IMR-90 (cell line): ENCODE results near the gene C10orf67. TPM values are rescaled to one million over a fixed set of nuclear protein-coding genes. Genes with fewer than 3 reads are reported as not detected.

Source experiments
- ATAC-seq: fragments of 200-7000 bp; cut with Tn5 transposase; 2 replicates; pipeline ENCODE4 v1.9.1; 2020; ENCODE audit warnings: low read depth, mild to moderate bottlenecking, moderate library complexity
- BruUV-seq: library from RNA; stranded (reverse); fragments of 400-500 nt; replicated peaks from 2 replicates; lab custom pipeline; 2021; lab: Mats Ljungman, UMichigan
- CTCF ChIA-PET: fragments of 300-600 bp; formaldehyde crosslinking; extraction: SDS; loops from one replicate; lab custom pipeline; 2021; ENCODE audit warnings: antibody characterized with exemption; lab: Yijun Ruan, JAX
- POLR2A ChIA-PET: fragments of 300-600 bp; sonication (Branson Sonifier 250); formaldehyde crosslinking; loops from one replicate; lab custom pipeline; 2022; ENCODE audit warnings: antibody characterized with exemption; ENCODE audit not compliant: unreplicated experiment; lab: Charles Lee
- DNase-seq: peaks from one replicate; pipeline ENCODE4 v3.0.0; 2013
- H2AFZ ChIP-seq: replicated peaks from 2 replicates; pipeline ENCODE3; 2013; ENCODE audit warnings: low read length, mild to moderate bottlenecking; ENCODE audit not compliant: poor library complexity
- H2AK5ac ChIP-seq: 2 replicates; pipeline ENCODE4 v1.6.1; 2013; ENCODE audit warnings: low read depth, low read length, inconsistent platforms
- H2AK9ac ChIP-seq: replicated peaks from 2 replicates; pipeline ENCODE3; 2013; ENCODE audit warnings: mild to moderate bottlenecking, low read depth, low read length, moderate library complexity; ENCODE audit not compliant: poor library complexity
- H2BK120ac ChIP-seq: 2 replicates; pipeline ENCODE4 v1.6.1; 2013; ENCODE audit warnings: low read depth, low read length, inconsistent platforms
- H2BK15ac ChIP-seq: 3 replicates; pipeline ENCODE4 v1.6.1; 2013; ENCODE audit warnings: low read depth, low read length, inconsistent platforms
- H2BK20ac ChIP-seq: 2 replicates; pipeline ENCODE4 v1.6.1; 2013; ENCODE audit warnings: low read depth, mild to moderate bottlenecking, inconsistent platforms, low read length, moderate library complexity
- H2BK5ac ChIP-seq: 2 replicates; pipeline ENCODE4 v1.6.1; 2013; ENCODE audit warnings: mild to moderate bottlenecking, low read depth, low read length, inconsistent platforms; ENCODE audit not compliant: poor library complexity, severe bottlenecking
- H3K14ac ChIP-seq: replicated peaks from 2 replicates; pipeline ENCODE4 v1.6.1; 2013; ENCODE audit warnings: low read depth, low read length, inconsistent platforms
- H3K18ac ChIP-seq: 2 replicates; pipeline ENCODE4 v1.6.1; 2013; ENCODE audit warnings: low read depth, low read length, control low read depth
- H3K23ac ChIP-seq: 2 replicates; pipeline ENCODE4 v1.6.1; 2013; ENCODE audit warnings: low read depth, low read length, inconsistent platforms
- H3K27ac ChIP-seq: 2 replicates; pipeline ENCODE4 v1.5.1; 2013; ENCODE audit warnings: mild to moderate bottlenecking, control low read depth, low read length; ENCODE audit not compliant: insufficient read depth
- H3K27me3 ChIP-seq: 2 replicates; pipeline ENCODE4 v1.6.1; 2013; ENCODE audit warnings: low read length; ENCODE audit not compliant: control insufficient read depth, insufficient read depth
- H3K36me3 ChIP-seq: 2 replicates; pipeline ENCODE4 v1.6.1; 2013; ENCODE audit warnings: low read length, mixed read lengths; ENCODE audit not compliant: control insufficient read depth, insufficient read depth
- H3K4ac ChIP-seq: 2 replicates; pipeline ENCODE4 v1.6.1; 2013; ENCODE audit warnings: low read depth, low read length, inconsistent platforms
- H3K4me1 ChIP-seq: 2 replicates; pipeline ENCODE4 v1.6.1; 2013; ENCODE audit warnings: low read length, mixed read lengths; ENCODE audit not compliant: control insufficient read depth, insufficient read depth
- H3K4me2 ChIP-seq: 2 replicates; pipeline ENCODE4 v1.6.1; 2013; ENCODE audit warnings: low read depth, mild to moderate bottlenecking, control low read depth, low read length, moderate library complexity
- H3K4me3 ChIP-seq: 2 replicates; pipeline ENCODE4 v1.5.1; 2013; ENCODE audit warnings: low read depth, mild to moderate bottlenecking, control low read depth, low read length, moderate library complexity; ENCODE audit not compliant: insufficient read depth
- H3K56ac ChIP-seq: 2 replicates; pipeline ENCODE4 v1.6.1; 2013; ENCODE audit warnings: low read length, inconsistent platforms; ENCODE audit not compliant: insufficient read depth; ENCODE audit errors: extremely low read depth
- H3K79me1 ChIP-seq, 2 experiments: 2 replicates each; pipeline ENCODE4 v1.6.1; 2013; ENCODE audit warnings: low read length in 2 of 2, inconsistent platforms in 1 of 2, low read depth in 1 of 2
- H3K9ac ChIP-seq: 2 replicates; pipeline ENCODE4 v1.6.1; 2013; ENCODE audit warnings: low read depth, low read length, control low read depth
- H3K9me1 ChIP-seq: 2 replicates; pipeline ENCODE4 v1.6.1; 2013; ENCODE audit warnings: low read length, inconsistent platforms; ENCODE audit not compliant: insufficient read depth
- H3K9me3 ChIP-seq: 2 replicates; pipeline ENCODE4 v1.6.1; 2013; ENCODE audit warnings: low read length; ENCODE audit not compliant: control insufficient read depth, insufficient read depth
- H4K20me1 ChIP-seq: 2 replicates; pipeline ENCODE4 v1.6.1; 2013; ENCODE audit warnings: low read length, inconsistent platforms; ENCODE audit not compliant: insufficient read depth
- H4K5ac ChIP-seq: 2 replicates; pipeline ENCODE4 v1.6.1; 2013; ENCODE audit warnings: mild to moderate bottlenecking, low read depth, low read length, control low read depth
- H4K8ac ChIP-seq, 2 experiments: 2 replicates each; pipeline ENCODE4 v1.6.1; 2013; ENCODE audit warnings: low read depth in 2 of 2, low read length in 2 of 2, control low read depth in 1 of 2, inconsistent platforms in 1 of 2
- H4K91ac ChIP-seq: 2 replicates; pipeline ENCODE4 v1.6.1; 2013; ENCODE audit warnings: low read depth, low read length, inconsistent platforms; ENCODE audit not compliant: insufficient read depth
- BHLHE40 ChIP-seq: fragments of 150-350 bp; IDR thresholded peaks from 2 replicates; pipeline ENCODE4 v1.6.1; 2016; ENCODE audit warnings: mild to moderate bottlenecking, low read depth, low read length
- CEBPB ChIP-seq: IDR thresholded peaks from 2 replicates; pipeline ENCODE4 v1.6.1; 2012; ENCODE audit warnings: low read depth, low read length, improper control_type of control experiment
- CHD1 ChIP-seq: IDR thresholded peaks from 2 replicates; pipeline ENCODE4 v1.6.1; 2012; ENCODE audit warnings: low read depth, low read length, improper control_type of control experiment
- CTCF ChIP-seq: conservative IDR thresholded peaks from 2 replicates; pipeline ENCODE4 v1.5.1; 2012; ENCODE audit warnings: mild to moderate bottlenecking, low read depth, low read length, improper control_type of control experiment
- MXI1 ChIP-seq: IDR thresholded peaks from 2 replicates; pipeline ENCODE4 v1.6.1; 2012; ENCODE audit warnings: low read depth, mild to moderate bottlenecking, low read length, moderate library complexity, borderline replicate concordance
- POLR2A ChIP-seq: IDR thresholded peaks from 2 replicates; pipeline ENCODE4 v1.6.1; 2012; ENCODE audit warnings: mild to moderate bottlenecking, low read depth, low read length
- RAD21 ChIP-seq: IDR thresholded peaks from 2 replicates; pipeline ENCODE4 v1.6.1; 2012; ENCODE audit warnings: low read length, improper control_type of control experiment
- RCOR1 ChIP-seq: IDR thresholded peaks from 2 replicates; pipeline ENCODE4 v1.6.1; 2012; ENCODE audit warnings: mild to moderate bottlenecking, low read length, improper control_type of control experiment; ENCODE audit not compliant: insufficient replicate concordance
- RFX5 ChIP-seq: IDR thresholded peaks from 2 replicates; pipeline ENCODE4 v1.8.0; 2012; ENCODE audit warnings: low read depth, mild to moderate bottlenecking, low read length, moderate library complexity
- USF2 ChIP-seq: fragments of 150-350 bp; IDR thresholded peaks from 2 replicates; pipeline ENCODE4 v1.6.1; 2017; ENCODE audit warnings: mild to moderate bottlenecking, antibody characterized with exemption, low read length, low read depth
- WGBS, 2 experiments: methylation state at CpG; one replicate each; pipeline versions ENCODE4 v1.1.5 to v1.1.7; 2013; ENCODE audit warnings: missing lambda C conversion rate in 2 of 2; ENCODE audit not compliant: insufficient read length in 1 of 2; ENCODE audit errors: extremely low coverage in 2 of 2; 5-methylcytosine and 5-hydroxymethylcytosine counted together
- dilution Hi-C: fragments of 300-500 bp; cut with HindIII; formaldehyde crosslinking; loops from one replicate; pipeline ENCODE4 v1.14.3; 2018; ENCODE audit warnings: low sequenced_read_pairs; ENCODE audit not compliant: unreplicated experiment
- in situ Hi-C: fragments of 300-500 bp; cut with MboI; formaldehyde crosslinking; loops from 3 replicates; pipeline ENCODE4 v1.14.3; 2019; ENCODE audit warnings: low sequenced_read_pairs, inconsistent platforms, mixed read lengths
- intact Hi-C: fragments of 100-400 bp; cut with micrococcal nuclease; formaldehyde crosslinking; loops from 2 replicates; pipeline ENCODE4 v1.10.0; 2022
- polyA plus RNA-seq, 3 experiments: library from polyadenylated mRNA; depleted of rRNA; stranded (reverse); fragments of >200 nt; gene quantifications; 2 replicates each; pipeline ENCODE4 v1.2.3, GENCODE V29; 2012; ENCODE audit warnings: low replicate concordance in 1 of 3
- total RNA-seq: library from RNA; depleted of rRNA; stranded (reverse); fragments of >200 nt; gene quantifications from 2 replicates; pipeline ENCODE4 v1.2.3, GENCODE V29; 2012

The C10orf67 gene
- total and polyA plus RNA-seq, 2 of the 4 experiments (the other 2 are of a cell fraction), result 0.15 to 0.18 TPM

- POLR2A ChIA-PET, result no interaction called here
- no peak overlapping the region for H3K23ac ChIP-seq
- no CpG with 5 or more reads among the region's 3 CpGs for WGBS, 2 experiments
- BruUV-seq, result no TSS peak
- peaks cover 4% of the 10 kb centered on the region; the same call in 1 of the 2 replicates for H3K9me3 ChIP-seq
- no peak overlapping the region for H4K91ac ChIP-seq
- H4K5ac ChIP-seq, result no peak overlapping the region
- H3K9me1 ChIP-seq, result no peaks in the 10 kb centered on the region
- CTCF ChIA-PET, result no interaction called here
- H3K9ac ChIP-seq, result no peak overlapping the region
- H3K4me2 ChIP-seq, result no peak overlapping the region; the same call in 1 of the 2 replicates
- no peak overlapping the region for H2AK9ac ChIP-seq
- no peak overlapping the region for H2AFZ ChIP-seq
- H3K18ac ChIP-seq, result no peak overlapping the region; the same call in 1 of the 2 replicates
- H3K79me1 ChIP-seq, result no peaks in the 10 kb centered on the region
- peak; percentile 35 for DNase-seq
- dilution Hi-C loops (no loop called here), in situ Hi-C loops (loop anchor here (5.0 to 25.0 kb wide), 3 partner anchors 215 to 1195 kb away; no protein-coding TSS in a partner anchor), intact Hi-C loops (loop anchor here (1.0 kb wide), 1 partner anchor 121 kb away; no protein-coding TSS in a partner anchor)
- no peak for TF ChIP-seq MXI1
- no peak for TF ChIP-seq RAD21
- TF ChIP-seq USF2, result no peak
- no peak for TF ChIP-seq CHD1
- TF ChIP-seq BHLHE40, result no peak
- no peak for TF ChIP-seq CEBPB
- no peak for TF ChIP-seq RCOR1
- TF ChIP-seq POLR2A, result no peak
- TF ChIP-seq CTCF, result no peak
- no peak for TF ChIP-seq RFX5
- no peak overlapping the region for H2BK15ac ChIP-seq
- H3K14ac ChIP-seq, result no peak overlapping the region
- H2AK5ac ChIP-seq, result no peak overlapping the region
- no peak overlapping the region; the same call in 1 of the 2 replicates for H3K56ac ChIP-seq
- H4K20me1 ChIP-seq, result no peaks in the 10 kb centered on the region
- H4K8ac ChIP-seq, result no peak overlapping the region
- no peak overlapping the region for H3K4me3 ChIP-seq
- H3K4ac ChIP-seq, result no peak overlapping the region
- no peaks in the 10 kb centered on the region for H3K36me3 ChIP-seq
- no peaks in the 10 kb centered on the region; the same call in 1 of the 2 replicates for H3K27me3 ChIP-seq
- peak; percentile 70 for ATAC-seq
- H2BK120ac ChIP-seq, result no peak overlapping the region
- no peak overlapping the region for H2BK5ac ChIP-seq
- H3K27ac ChIP-seq, result no peak overlapping the region
- H2BK20ac ChIP-seq, result no peak overlapping the region
- peaks cover 6% of the 10 kb centered on the region; the same call in 1 of the 2 replicates for H3K4me1 ChIP-seq
Observed at GRCh38 chr10:23317416-23317815, 27.2 kb downstream of the C10orf67 start.
